ENCODE results near the gene TMTC3.

DNA sequence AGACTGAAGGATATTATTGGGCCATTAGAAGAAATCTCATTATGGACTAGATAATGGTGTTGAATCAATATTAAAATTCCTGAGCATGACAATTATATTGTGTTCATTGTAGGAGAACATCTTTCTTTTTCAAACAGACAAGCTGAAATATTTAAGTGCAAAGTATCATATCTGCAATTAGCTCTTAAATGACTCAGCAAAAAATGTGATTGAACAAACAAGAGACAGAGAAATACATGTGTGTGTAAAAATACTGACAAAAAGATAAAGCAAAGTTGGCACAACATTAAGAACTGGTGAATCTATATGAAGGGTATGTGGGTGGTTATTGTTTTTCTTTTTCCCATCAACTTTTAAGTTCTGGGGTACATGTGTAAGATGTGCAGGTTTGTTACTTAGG, 9.7 kb upstream of the TMTC3 start:
- TF ChIP-seq TCF12 (IDR thresholded peaks at IDR 0.05; ENCODE audit: low read depth) (no peak), RAD21 (IDR thresholded peaks at IDR 0.05; ENCODE audit: low read depth) (no peak), YY1 (IDR thresholded peaks at IDR 0.05; ENCODE audit: low read depth) (no peak), CEBPB (IDR thresholded peaks at IDR 0.05) (no peak), EP300 (IDR thresholded peaks at IDR 0.05; ENCODE audit: borderline replicate concordance) (no peak), FOXM1 (IDR thresholded peaks at IDR 0.05; ENCODE audit: borderline replicate concordance, low read depth) (no peak), TAF1 (IDR thresholded peaks at IDR 0.05; ENCODE audit: low read depth) (no peak), EGR1 (IDR thresholded peaks at IDR 0.05) (no peak)
- TF ChIP-seq, protein P1, sequence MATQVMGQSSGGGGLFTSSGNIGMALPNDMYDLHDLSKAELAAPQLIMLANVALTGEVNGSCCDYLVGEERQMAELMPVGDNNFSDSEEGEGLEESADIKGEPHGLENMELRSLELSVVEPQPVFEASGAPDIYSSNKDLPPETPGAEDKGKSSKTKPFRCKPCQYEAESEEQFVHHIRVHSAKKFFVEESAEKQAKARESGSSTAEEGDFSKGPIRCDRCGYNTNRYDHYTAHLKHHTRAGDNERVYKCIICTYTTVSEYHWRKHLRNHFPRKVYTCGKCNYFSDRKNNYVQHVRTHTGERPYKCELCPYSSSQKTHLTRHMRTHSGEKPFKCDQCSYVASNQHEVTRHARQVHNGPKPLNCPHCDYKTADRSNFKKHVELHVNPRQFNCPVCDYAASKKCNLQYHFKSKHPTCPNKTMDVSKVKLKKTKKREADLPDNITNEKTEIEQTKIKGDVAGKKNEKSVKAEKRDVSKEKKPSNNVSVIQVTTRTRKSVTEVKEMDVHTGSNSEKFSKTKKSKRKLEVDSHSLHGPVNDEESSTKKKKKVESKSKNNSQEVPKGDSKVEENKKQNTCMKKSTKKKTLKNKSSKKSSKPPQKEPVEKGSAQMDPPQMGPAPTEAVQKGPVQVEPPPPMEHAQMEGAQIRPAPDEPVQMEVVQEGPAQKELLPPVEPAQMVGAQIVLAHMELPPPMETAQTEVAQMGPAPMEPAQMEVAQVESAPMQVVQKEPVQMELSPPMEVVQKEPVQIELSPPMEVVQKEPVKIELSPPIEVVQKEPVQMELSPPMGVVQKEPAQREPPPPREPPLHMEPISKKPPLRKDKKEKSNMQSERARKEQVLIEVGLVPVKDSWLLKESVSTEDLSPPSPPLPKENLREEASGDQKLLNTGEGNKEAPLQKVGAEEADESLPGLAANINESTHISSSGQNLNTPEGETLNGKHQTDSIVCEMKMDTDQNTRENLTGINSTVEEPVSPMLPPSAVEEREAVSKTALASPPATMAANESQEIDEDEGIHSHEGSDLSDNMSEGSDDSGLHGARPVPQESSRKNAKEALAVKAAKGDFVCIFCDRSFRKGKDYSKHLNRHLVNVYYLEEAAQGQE (IDR thresholded peaks at IDR 0.05; ENCODE audit: low read depth), result no peak
- TF ChIP-seq, protein P2, sequence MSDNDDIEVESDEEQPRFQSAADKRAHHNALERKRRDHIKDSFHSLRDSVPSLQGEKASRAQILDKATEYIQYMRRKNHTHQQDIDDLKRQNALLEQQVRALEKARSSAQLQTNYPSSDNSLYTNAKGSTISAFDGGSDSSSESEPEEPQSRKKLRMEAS (IDR thresholded peaks at IDR 0.05), result no peak
